ENCODE data around the gene P4HB.

DNA sequence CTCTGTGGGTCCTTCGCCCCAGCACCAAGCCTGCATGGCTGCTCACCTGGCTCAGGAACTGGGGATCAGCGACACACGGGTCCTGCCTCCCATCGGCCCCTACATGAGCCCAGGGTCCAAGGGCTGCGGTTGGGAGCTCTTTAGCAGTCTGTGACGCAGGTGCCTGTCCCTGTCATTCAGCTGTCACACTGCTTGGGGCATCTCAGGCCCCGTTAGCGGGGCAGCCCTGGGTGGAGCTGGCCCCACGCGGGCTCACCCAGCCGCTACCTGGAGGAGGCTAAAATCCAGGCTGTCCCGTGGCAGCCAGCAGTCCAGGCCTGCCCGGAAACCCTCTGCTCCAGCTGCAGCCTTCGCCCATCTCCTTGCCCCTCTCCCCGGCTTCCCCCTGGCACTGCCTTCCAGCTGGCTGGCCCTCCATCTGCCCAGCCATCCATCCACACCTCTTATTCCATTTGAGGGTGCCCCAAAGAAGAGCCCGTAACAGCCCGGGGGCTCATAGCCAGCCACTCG is 53.1 kb downstream of the P4HB start:
- TF ChIP-seq, protein P1, sequence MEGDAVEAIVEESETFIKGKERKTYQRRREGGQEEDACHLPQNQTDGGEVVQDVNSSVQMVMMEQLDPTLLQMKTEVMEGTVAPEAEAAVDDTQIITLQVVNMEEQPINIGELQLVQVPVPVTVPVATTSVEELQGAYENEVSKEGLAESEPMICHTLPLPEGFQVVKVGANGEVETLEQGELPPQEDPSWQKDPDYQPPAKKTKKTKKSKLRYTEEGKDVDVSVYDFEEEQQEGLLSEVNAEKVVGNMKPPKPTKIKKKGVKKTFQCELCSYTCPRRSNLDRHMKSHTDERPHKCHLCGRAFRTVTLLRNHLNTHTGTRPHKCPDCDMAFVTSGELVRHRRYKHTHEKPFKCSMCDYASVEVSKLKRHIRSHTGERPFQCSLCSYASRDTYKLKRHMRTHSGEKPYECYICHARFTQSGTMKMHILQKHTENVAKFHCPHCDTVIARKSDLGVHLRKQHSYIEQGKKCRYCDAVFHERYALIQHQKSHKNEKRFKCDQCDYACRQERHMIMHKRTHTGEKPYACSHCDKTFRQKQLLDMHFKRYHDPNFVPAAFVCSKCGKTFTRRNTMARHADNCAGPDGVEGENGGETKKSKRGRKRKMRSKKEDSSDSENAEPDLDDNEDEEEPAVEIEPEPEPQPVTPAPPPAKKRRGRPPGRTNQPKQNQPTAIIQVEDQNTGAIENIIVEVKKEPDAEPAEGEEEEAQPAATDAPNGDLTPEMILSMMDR (conservative IDR thresholded peaks at IDR 0.05), result no peak
- TF ChIP-seq ZFX (IDR thresholded peaks at IDR 0.05), result no peak
